AG04450 (cell line): Measurements from ENCODE around the gene DGKG. TPM values are rescaled to one million over a fixed set of nuclear protein-coding genes. Genes with fewer than 3 reads are reported as not detected.

ENCODE experiments used
- CTCF ChIA-PET: fragments of 300-600, 350-600 bp; formaldehyde crosslinking; extraction: SDS; loops from one replicate; lab custom pipeline; 2022; ENCODE audit warnings: antibody characterized with exemption, inconsistent platforms; lab: Charles Lee
- POLR2A ChIA-PET: fragments of 350-600 bp; formaldehyde crosslinking; extraction: SDS; loops from one replicate; lab custom pipeline; 2021; ENCODE audit warnings: antibody characterized with exemption, inconsistent platforms; lab: Yijun Ruan, JAX
- DNase-seq: peaks from one replicate; pipeline ENCODE4 v3.0.0-alpha.2; 2011; ENCODE audit warnings: low read depth, low spot score
- H3K27ac ChIP-seq: one replicate; pipeline ENCODE4 v1.5.1; 2012; ENCODE audit warnings: low read depth, low read length, control low read depth
- H3K27me3 ChIP-seq: one replicate; pipeline ENCODE4 v1.6.0; 2012; ENCODE audit warnings: low read length; ENCODE audit not compliant: control insufficient read depth, insufficient read depth
- H3K4me3 ChIP-seq: 2 replicates; pipeline ENCODE4 v1.5.1; 2011; ENCODE audit warnings: mild to moderate bottlenecking, low read depth, low read length, control low read depth
- H3K9me3 ChIP-seq: 2 replicates; pipeline ENCODE4 v1.5.1; 2012; ENCODE audit warnings: low read length; ENCODE audit not compliant: control insufficient read depth, insufficient read depth
- CTCF ChIP-seq: IDR thresholded peaks from 2 replicates; pipeline ENCODE4 v1.5.1; 2011; ENCODE audit warnings: low read depth, low read length, control low read depth, inconsistent platforms
- polyA plus RNA-seq: library from polyadenylated mRNA; depleted of rRNA; stranded (reverse); fragments of >200 nt; gene quantifications from 2 replicates; pipeline ENCODE4 v1.2.3, GENCODE V29; 2011

Gene DGKG
- polyA plus RNA-seq, 1 experiment = 5.1 TPM

- TF ChIP-seq CTCF = no peak
- ChIA-PET CTCF (interaction anchor here (0.8 kb wide), 1 partner anchor 19 kb away, joined by 3 read pairs; no protein-coding TSS in a partner anchor), POLR2A (no interaction called here)
- H3K9me3 ChIP-seq = no peaks in the 10 kb centered on the region
- H3K27ac ChIP-seq = no peak overlapping the region
- no peak overlapping the region for H3K4me3 ChIP-seq
- no peak for DNase-seq
- H3K27me3 ChIP-seq = peaks cover 15% of the 10 kb centered on the region
These were observed 196.7 kb downstream of the DGKG start for GRCh38 chr3:186165331-186165730.

- H3K9me3 ChIP-seq = no peaks in the 10 kb centered on the region
- no peak overlapping the region for H3K4me3 ChIP-seq
- ChIA-PET CTCF (interaction anchor here (0.8 to 1.4 kb wide), 2 partner anchors 19 to 22 kb away, joined by 3 read pairs; no protein-coding TSS in a partner anchor), POLR2A (no interaction called here)
- no peak for TF ChIP-seq CTCF
- H3K27ac ChIP-seq = no peak overlapping the region
- peaks cover 15% of the 10 kb centered on the region for H3K27me3 ChIP-seq
- no peak for DNase-seq
These were observed 197.3 kb downstream of the DGKG start for GRCh38 chr3:186164696-186165095.

GRCh38 chr3:186162221-186162620 lies 199.8 kb downstream of the DGKG start:
- H3K4me3 ChIP-seq = no peak overlapping the region
- TF ChIP-seq CTCF = no peak
- no peak for DNase-seq
- CTCF ChIA-PET = no interaction called here
- POLR2A ChIA-PET = no interaction called here
- no peaks in the 10 kb centered on the region for H3K9me3 ChIP-seq
- peaks cover 15% of the 10 kb centered on the region for H3K27me3 ChIP-seq
- no peak overlapping the region for H3K27ac ChIP-seq

- peaks cover 15% of the 10 kb centered on the region for H3K27me3 ChIP-seq
- no peak for TF ChIP-seq CTCF
- no peak for DNase-seq
- H3K4me3 ChIP-seq = no peak overlapping the region
- no peaks in the 10 kb centered on the region for H3K9me3 ChIP-seq
- no peak overlapping the region for H3K27ac ChIP-seq
- POLR2A ChIA-PET = interaction anchor here (0.6 kb wide), 2 partner anchors 11 to 201 kb away, joined by 3 to 8 read pairs; no protein-coding TSS in a partner anchor
- CTCF ChIA-PET = no interaction called here
These were observed 201.3 kb downstream of the DGKG start for GRCh38 chr3:186160691-186161243.

- Histone ChIP-seq H3K27me3 (peaks cover 13% of the 10 kb centered on the region), H3K9me3 (no peaks in the 10 kb centered on the region), H3K27ac (no peak overlapping the region), H3K4me3 (no peak overlapping the region)
- CTCF ChIA-PET = no interaction called here
- POLR2A ChIA-PET = no interaction called here
- no peak for DNase-seq
- no peak for TF ChIP-seq CTCF
These were observed 207.4 kb downstream of the DGKG start for GRCh38 chr3:186154641-186155040.
